GM18498 (cell line): Measurements from ENCODE around the gene KRTAP5-4.
"Not testable (repeated sequence)": the region's sequence is repeated elsewhere in the genome, so short reads cannot be mapped to it uniquely, and the experiment has no call there.

Experiments used
- ATAC-seq: cut with Tn5 transposase; IDR thresholded peaks from one replicate; pipeline ENCODE4 v1.9.1; 2021; ENCODE audit warnings: mild to moderate bottlenecking, moderate library complexity; ENCODE audit not compliant: unreplicated experiment

Gene KRTAP5-4, protein sequence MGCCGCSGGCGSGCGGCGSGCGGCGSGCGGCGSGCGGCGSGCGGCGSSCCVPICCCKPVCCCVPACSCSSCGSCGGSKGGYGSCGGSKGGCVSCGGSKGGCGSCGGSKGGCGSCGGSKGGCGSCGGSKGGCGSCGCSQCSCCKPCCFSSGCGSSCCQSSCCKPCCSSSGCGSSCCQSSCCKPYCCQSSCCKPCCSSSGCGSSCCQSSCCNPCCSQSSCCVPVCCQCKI

DNA sequence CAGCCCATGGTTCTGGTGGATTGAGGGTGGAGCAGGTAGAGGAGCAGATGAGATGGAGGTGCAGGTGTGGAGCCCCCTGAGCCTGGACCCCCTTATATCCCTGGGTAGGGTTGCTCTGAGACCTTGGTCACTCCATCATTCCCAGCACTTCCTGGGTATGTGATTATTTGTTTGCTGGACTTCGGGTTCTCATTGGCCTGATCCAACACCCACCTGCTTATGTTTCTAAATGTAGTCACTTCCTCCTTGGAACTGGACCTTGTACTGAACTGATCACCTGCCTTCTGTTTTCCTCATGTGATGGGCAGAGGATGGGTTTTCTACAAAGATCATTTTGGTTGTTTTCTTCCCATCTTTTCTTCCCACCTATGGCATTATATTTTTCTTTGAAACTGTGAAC lies at the start of gene KRTAP5-4:
KRTAP5-4 (minus strand) TSS at position 53 of the 400 bp plus-strand sequence; CDS start at position 8, 45 bp downstream.
- ATAC-seq = no peak

DNA sequence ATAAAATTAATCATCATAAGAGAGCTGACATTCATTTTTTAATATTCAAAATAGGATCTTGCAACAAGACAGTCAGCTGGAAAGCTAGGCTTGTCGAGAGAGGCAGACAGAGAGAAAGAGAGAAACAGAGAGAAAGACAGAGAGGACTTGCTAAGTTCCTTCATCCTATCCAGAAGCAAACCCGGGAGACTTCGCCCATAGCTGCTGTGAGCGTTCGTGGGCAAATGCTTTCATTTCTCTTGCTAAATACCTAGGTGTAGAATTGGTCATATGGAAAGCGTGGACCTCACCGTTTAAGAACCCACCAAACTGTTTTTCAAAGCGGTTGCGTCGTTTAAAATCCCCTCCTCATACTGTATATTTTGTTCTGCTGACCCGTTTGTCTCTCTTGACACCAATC lies 49.7 kb upstream of the KRTAP5-4 start:
- ATAC-seq = no peak

DNA sequence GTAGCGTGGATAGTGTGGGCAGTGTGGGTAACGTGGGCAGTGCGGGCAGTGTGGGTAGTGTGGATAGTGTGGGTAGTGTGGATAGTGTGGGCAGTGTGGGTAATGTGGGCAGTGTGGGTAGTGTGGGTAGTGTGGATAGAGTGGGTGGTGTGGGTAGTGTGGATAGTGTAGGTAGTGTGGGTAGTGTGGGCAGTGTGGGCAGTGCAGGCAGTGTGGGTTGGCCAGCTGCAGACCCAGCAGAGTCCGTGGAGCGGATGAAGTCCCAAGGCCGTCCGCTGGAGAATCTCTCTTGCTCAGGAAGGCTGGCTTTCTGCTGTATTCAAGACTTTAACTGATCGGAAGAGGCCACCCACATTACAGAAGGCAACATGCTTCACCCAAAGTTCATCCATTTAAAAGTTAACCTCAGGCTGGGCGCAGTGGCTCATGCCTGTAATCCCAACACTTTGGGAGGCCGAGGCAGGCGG lies 49.0 kb upstream of the KRTAP5-4 start:
- no peak for ATAC-seq

DNA sequence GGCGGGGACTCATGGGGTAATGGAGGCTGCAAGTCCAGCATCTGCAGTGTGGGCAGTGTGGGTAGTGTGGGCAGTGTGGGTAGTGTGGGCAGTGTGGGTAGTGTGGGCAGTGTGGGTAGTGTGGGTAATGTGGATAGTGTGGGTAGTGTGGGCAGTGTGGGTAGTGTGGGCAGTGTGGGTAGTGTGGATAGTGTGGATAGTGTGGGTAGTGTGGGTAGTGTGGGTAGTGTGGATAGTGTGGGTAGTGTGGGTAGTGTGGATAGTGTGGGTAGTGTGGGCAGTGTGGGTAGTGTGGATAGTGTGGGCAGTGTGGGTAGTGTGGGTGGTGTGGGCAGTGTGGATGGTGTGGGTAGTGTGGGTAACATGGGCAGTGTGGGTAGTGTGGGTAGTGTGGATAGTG lies 48.5 kb upstream of the KRTAP5-4 start:
- not testable (repeated sequence) for ATAC-seq

DNA sequence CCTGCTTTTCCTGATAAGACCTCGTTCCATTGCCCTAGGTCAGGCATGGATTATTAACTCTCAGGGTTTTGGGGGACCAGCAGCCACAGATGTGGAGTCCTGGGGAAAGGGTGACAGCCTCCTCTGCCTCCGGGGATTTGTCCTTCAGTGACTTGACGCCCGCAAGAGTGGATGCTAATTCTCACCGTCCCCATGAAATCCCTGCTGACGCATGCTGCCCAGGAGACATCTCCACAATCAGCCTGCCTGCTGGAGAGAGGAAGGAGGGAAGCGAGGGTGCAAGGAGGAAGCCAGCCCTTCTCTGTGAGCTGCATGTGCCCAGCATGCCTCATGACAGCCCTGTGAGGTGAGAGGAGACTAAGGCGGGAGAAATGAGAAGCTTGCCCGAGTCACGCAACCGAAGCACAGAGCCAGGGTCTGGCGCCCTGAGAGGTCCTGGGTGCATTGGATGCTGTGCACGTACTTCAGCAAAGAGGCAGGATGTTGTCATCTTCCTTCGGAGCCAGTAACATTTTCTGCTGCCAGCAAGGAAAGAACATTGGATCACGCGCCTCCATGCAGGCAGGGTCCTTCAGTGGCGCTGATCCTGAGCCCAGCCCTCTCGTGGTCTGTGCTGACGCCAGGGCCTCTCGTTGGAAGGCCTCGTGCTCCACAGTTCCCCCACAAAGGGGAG lies 47.7 kb upstream of the KRTAP5-4 start:
- ATAC-seq = no peak

DNA sequence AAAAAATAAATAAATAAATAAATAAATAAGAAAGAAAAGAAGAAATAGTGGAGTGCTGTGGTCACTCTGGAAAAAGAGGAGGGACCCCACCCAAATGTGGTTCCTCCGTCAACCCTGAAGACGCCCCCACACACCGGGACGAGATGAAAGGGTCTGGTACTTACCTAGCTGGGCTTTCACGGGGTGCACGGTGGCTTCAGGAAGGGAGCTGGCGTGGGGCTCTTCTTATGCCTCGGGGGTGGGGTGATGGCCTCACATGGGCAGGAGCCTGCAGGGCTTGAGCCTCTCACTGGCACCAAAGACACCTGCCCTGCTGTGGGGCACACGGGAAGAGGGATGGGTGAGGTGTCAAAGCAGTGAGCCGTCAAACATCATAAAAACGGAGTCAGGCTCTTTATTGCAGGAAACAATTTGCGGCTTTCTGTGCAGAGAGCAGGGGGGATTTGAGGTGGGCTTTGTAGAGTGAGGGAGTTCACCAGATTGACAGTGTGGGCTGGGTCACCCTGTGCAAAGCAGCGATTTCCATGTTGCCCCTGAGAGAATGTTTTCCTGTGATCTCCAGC lies 47.1 kb upstream of the KRTAP5-4 start:
- ATAC-seq = no peak

DNA sequence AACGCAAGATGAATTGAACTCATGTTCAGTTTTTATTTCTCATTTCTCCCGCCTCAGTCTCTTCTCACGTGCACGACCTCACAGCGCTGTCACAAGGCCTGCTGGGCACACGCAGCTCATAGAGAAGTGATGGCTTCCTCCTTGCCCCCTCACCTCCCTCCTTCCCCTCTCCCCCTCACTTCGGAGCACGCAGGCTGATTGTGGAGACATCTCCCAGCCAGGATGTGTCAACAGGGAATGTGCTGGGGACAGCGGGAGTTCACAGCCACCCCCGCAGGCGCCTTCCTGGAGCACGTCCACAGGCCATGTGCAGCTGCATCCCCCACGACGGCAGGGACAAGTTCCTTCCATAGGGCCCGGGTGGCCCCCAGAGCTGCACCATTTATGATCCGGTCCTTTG lies 46.0 kb upstream of the KRTAP5-4 start:
- no peak for ATAC-seq

DNA sequence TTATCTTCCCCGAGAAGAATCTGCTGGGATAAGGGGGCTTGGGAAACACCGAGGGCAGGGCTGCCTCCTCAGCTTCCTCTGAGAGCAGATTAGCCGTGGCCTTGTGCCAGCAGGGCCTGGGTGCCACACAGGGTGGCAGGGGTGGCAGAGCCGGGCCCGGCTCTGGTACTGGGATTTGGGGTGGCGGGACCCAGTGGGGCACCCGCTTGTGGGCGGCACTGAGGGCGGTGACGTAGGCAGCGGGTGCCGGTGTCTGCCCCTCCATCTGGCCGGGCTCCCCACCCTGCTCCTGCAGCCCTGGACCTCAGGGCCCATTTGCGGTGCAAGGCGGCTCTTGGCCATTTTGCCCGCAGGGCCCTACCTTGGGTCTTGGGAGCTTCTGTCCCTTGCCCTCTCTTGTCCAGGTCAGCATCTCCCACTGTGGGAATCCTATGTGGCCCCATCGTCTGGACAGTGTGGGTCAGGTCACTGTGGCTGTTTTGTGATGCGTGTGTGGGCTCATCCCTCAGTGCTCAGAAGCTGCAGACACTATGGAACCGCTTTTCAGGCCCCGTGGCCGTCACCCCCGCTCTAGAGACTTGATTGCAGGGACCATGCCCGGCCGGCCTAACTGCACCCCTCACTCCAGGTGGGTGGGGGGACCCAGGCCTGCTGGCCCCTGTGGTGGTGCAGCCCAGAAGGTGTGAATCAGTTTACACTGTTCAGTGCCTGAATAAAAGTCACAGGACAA lies 45.3 kb upstream of the KRTAP5-4 start:
- no peak for ATAC-seq

DNA sequence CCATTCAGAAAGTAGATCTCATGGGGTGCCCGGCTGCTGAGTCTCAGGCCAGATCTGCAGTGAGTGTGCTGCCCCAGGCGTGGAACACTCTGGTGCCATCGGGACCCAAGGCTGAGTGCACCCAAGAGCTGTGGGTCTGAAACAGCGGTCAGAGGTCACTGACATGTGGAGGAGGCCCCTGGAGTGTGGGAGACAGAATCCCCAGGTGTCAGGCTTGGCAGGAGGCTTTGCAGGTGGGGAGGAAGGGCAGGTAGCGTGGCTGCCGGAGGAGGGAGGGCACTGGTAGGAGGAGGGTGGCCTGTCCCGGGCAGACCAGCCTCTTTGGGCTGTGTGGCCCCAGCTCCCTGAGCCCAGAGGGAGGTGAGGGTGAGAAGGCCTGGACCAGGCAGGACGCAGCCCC lies 43.4 kb upstream of the KRTAP5-4 start:
- ATAC-seq = no peak

DNA sequence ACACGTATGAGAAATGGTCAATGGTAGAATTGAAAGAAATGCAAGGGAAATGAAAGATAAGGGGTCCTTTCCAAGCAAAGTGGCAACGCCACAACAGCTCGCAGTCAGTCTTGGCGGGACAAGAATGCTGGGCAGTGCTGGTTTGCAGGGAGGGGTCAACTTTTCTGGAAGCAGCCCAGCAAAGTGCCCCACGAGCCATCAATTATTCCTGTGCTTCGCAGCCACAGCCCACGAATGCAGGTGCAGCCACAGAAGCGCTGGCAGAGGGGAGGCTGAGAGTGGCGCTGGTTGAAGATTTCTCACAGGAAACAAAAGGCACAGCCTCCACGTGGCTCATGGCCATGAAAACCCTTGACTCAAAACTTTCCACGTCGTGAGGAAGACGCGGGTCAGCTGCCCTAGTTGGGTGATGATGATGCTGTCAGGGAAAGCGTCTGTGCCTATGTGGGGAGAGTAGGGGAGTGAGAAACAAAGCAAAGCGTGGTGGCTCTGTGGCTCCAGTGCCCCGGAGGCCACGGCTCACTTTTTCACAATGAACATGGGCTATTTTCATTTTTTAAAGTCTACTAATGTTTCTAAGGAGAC lies 40.9 kb upstream of the KRTAP5-4 start:
- ATAC-seq = not testable (repeated sequence)

DNA sequence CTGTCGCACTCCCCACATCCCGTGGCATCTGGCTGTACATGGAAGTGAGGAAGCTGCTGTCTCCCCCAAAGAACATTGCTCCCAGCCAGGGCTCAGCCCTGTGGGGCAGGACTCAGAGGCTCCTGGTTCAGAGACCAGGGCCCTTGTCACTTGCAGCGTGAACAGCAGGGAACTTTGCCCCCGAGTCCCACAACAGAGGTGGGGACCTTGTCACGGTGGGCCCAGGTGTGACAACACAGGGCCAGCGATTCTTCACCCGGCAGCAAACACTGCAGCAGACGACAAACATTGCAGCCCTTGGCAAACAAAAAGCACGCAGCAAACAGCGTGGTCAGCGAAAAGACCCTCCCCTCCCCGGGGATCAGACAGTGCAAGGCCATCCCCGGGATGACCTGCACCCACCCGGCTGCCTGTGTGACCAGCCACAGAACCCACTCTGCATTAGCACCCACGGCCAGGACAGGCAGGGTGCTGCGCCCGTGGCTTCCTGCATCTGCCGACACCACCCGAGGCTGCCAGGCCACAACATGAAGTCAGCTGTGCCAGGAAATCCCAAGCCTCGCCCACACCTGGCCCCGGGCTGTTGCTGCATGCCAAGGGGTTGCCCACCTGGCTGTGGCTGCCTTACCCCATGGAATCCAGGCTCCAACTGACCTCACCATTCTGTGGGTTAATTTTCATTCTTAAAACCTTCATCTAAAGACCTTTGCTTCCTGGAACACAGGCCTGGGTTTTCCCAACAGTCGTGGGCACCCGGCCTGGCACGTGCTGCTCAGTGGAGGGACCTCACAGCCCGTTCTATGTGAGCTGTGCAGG lies 39.7 kb upstream of the KRTAP5-4 start:
- ATAC-seq = not testable (repeated sequence)

DNA sequence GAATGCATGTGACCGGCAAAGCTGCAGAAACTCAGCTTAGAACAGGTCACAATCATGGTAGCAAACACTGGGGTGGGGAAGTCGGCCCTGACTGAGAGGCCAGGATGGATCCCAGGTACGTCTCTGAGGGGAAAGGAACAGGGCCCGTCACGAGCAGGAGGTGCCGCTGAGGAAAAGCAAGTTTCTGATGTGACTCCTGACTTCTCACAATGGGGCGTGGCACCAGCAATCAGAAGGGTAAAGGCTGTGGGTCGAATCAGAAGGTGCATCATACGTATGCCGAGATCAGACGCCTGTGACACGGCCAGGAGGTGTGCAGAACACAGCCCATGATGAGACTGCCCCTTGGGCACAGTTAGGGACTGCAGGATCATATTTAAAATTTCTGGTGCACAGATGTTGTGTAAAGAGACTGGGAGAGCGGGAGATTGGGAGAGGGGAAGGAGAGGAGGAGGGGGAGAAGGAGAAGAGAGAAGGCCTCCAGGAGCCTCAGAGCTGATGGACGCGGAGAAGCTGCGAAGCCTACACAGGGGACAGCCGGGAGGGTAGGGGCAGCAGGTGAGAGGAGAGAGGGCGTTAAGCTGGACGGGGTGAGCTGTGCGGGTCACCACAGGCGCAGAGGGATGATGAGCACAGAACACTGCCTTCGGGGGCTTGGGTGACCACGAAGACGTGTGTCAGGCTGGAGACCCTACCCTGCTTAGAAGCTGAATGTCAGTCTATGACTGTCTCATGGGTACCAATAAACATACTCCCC lies 38.4 kb upstream of the KRTAP5-4 start:
- no peak for ATAC-seq

DNA sequence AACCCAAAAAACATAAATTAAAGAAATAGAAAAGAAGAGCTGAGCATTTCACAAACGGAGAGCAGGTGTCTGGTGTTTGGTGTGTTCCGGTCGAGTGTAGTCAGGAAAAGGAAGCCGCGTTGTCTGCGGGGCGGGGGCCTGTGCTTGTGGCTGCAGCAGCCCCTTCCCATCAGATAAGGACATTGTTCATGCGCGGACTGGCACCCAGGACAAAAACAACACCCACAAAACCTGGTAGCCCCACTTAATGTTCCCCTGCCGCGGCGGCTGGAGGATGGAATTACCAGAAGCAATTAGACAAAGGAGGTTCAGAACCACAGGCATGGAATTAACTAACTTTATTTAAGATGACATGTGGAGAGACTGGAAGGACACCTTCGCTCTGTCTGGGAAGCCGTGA lies 37.6 kb upstream of the KRTAP5-4 start:
- ATAC-seq = no peak

DNA sequence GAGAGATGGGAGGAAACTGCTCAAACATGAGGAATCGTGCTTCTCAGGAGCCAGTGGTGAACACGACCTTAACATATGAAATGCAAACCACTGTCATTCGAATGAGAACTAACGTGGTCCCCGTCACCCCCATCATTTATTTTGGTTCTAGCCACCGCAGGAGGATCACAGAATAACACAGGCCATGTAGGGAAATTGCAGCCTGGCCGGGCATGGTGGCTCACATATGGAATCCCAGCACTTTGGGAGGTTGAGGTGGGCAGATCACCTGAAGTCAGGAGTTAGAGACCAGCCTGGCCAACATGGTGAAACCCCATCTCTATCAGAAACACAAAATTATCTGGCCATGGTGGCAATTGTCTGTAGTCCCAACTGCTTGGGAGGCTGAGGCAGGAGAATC lies 34.7 kb upstream of the KRTAP5-4 start:
- ATAC-seq = no peak

DNA sequence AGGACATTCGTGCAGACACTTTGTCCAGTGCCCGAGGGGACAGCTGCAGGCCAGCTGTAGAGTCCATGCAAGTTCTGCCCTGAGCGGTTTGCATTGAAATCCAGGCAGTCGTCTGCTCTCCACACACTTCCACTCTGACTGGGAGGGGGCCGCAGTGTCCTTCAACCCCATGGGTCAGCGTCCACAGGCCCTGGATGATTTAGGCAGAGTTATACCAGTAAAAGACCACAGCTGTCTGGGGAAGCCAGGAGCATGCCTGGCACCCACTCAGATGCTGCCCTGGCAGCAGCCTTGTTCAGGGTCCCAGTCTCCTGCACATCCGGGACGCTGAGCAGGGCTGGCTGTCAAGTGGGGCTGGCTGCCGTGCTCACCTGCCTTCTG lies 34.1 kb upstream of the KRTAP5-4 start:
- no peak for ATAC-seq

DNA sequence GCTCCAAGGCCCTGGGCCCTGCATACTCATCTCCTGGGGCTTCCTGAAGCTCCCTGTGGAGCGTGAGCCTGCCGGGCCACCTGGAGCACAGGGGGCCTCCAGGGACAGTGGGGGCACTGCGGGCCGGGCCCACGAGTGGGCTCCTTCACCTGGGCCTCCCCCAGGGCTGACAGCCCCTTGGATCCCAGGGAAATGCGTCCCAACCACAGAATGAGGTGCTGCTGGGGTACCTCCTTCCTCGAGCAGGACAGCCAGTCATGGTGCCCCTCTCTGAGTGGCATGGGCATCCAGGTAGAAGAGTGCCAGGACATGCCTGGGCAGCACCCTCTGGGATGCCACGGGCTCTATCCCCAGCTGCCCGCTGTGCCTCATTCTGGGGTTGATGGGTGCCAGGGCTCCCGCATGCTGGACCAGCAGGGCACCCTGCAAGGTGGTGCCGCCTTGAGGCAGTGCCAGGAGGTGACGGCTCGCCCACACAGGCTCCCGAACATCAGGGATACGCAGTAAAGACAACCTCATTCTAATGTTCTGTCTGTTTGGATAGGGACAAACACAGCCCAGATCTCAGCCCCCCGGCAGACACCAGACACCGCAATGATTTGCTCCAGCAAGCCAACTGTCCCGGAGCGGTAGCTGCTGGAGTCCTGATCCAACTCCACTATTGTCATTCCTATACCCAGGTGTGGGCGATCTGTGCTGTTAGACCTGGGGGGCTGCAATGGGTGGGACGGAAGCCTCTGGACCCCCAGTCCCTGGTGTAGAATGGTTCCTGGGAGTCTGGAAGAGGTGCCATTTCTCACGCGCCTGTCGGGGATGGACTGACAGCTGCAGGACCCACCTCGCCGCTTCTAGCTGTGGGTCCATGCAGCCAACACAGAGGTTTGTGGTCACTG lies 33.5 kb upstream of the KRTAP5-4 start:
- no peak for ATAC-seq

DNA sequence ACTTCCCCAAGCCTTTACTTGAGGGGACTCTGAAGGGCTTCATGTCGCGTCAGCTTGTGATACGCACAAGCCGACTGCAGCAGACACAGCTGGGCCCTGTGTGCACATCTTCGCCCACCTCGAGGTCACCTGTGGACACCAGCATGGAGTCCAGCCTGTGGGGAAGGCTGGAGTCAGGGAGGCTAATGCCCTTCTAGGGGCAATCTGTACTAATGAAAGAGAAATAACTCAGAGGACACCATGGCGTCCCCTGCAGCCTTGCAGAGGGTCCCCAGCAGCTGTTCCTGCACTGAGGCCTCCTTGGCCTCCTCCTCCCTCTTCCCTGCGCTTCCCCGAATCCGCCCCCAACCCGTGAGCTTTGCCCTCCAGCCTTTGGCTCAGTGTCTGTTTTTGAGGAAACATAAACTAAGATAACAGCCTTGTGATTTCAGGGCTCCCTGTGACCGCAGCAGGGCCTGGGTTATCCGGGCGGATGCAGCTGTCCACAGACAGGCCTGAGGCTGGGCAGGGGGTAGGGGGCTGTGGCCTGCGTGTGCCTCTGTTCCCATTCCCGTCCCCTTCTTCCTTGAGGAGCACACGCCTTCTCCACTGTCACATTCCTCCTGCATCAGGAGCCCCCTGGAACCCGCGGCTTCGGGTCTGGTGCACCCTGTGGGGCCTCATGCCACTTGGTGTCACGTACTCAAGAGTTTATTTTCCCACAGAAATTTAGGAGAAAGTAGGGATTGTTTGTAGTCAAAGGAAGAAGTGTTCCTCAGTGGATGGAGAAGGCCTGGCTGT lies 32.6 kb upstream of the KRTAP5-4 start:
- no peak for ATAC-seq
